Activated CD8-positive, alpha-beta T cell treated with anti-CD3 and anti-CD28 coated beads for 36 hours (primary cell): Measurements from ENCODE around the gene EYA4. TPM values are rescaled to one million over a fixed set of nuclear protein-coding genes. Genes with fewer than 3 reads are reported as not detected.

Experiments
- ATAC-seq: fragments of 200-7000 bp; cut with Tn5 transposase; one replicate; pipeline ENCODE4 v1.10.0; 2021; ENCODE audit warnings: mild to moderate bottlenecking, moderate library complexity
- CTCF ChIA-PET: fragments of 350-600 bp; sonication (Branson Sonifier 250); formaldehyde crosslinking; loops from one replicate; lab custom pipeline; 2021; ENCODE audit warnings: antibody characterized with exemption; lab: Charles Lee
- POLR2A ChIA-PET: fragments of 350-600 bp; sonication (Branson Sonifier 250); formaldehyde crosslinking; loops from one replicate; lab custom pipeline; 2021; ENCODE audit warnings: antibody characterized with exemption; lab: Charles Lee
- DNase-seq: peaks from one replicate; pipeline ENCODE4 v3.0.0-alpha.2; 2020
- H3K27ac Mint-ChIP-seq: one replicate; pipeline ENCODE4 v1.8.0; 2021; ENCODE audit warnings: mild to moderate bottlenecking, mixed read lengths
- H3K27me3 Mint-ChIP-seq: one replicate; pipeline ENCODE4 v1.8.0; 2021; ENCODE audit warnings: mixed read lengths
- H3K36me3 Mint-ChIP-seq: one replicate; pipeline ENCODE4 v1.8.0; 2021; ENCODE audit warnings: low read depth, mixed read lengths
- H3K4me1 Mint-ChIP-seq: one replicate; pipeline ENCODE4 v1.8.0; 2021; ENCODE audit warnings: low read depth, mixed read lengths
- H3K4me3 Mint-ChIP-seq: one replicate; pipeline ENCODE4 v1.8.0; 2021; ENCODE audit warnings: mild to moderate bottlenecking, moderate library complexity, mixed read lengths
- H3K9me3 Mint-ChIP-seq: one replicate; pipeline ENCODE4 v1.8.0; 2021; ENCODE audit warnings: mixed read lengths
- CTCF ChIP-seq: fragments of 200-600 bp; IDR thresholded peaks from one replicate; pipeline ENCODE4 v1.8.0; 2022; ENCODE audit warnings: antibody characterized with exemption, mild to moderate bottlenecking
- intact Hi-C: fragments of 100-400 bp; cut with micrococcal nuclease; formaldehyde crosslinking; loops from one replicate; pipeline ENCODE4 v1.10.0; 2022
- total RNA-seq, 2 experiments: library from RNA; stranded (reverse); gene quantifications; one replicate each; pipeline ENCODE4 v1.2.3, GENCODE V29; 2021

Gene EYA4
- total RNA-seq, 2 experiments from 2014 or later = not detected

DNA sequence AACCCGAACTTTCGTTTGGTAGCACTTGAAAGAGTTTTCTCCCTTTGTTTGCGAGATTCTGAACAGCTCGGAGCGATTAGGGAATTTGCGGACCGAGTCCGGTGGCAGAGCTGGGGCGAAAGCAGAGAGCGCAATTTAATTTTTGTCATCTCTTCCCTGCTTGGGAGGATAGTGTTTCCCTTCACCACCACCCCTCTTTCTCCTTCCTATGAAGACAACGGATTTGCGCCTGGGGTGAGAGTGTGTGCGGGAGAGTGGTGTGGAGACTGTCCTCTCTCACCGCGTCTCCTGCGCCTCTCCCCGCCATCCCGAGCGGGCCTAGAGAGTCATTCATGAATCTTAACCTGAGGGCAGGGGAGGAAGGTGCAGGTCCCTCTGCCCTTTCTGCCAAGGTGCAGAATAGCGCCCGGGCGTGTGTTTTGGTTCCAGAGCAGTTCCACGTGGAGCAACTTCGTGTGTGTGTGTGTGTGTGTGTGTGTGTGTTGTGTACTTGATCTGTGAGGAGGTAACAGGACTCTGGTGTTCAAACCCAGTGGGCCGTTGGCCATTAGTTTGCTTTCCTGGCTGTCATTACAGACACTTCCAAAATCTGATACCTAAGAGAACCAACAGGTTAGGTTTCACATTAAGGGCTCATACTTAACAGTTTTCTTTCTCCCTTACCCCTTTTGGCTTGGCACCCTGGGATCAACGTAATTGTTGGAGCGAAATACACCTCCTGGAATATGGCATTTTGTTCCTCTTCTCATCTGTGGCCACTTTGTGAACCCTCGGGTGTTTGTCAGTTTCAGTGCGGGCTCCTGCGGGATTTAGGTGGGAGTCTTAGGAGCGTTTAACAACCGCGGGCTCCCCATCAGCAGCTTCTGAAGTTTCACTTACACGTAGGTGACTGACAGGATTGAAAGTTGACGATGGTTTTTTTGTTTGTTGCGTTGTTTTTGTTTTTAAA, 1.8 kb downstream of the EYA4 start:
- CTCF ChIA-PET = no interaction called here
- intact Hi-C loops = no loop called here
- H3K4me3 Mint-ChIP-seq = no peak overlapping the region
- DNase-seq (no peak), ATAC-seq (no peak)
- no peak for TF ChIP-seq CTCF
- POLR2A ChIA-PET = no interaction called here
- H3K27me3 Mint-ChIP-seq = peaks cover 40% of the 10 kb centered on the region
- peaks cover 8% of the 10 kb centered on the region for H3K4me1 Mint-ChIP-seq
- no peaks in the 10 kb centered on the region for H3K9me3 Mint-ChIP-seq
- H3K36me3 Mint-ChIP-seq = no peaks in the 10 kb centered on the region
- H3K27ac Mint-ChIP-seq = no peak overlapping the region

GRCh38 chr6:133243723-133244305, 2.7 kb downstream of the EYA4 start:
- TF ChIP-seq CTCF = no peak
- intact Hi-C loops = no loop called here
- DNase-seq (no peak), ATAC-seq (no peak)
- Mint-ChIP-seq H3K36me3 (no peaks in the 10 kb centered on the region), H3K9me3 (no peaks in the 10 kb centered on the region), H3K4me3 (no peak overlapping the region), H3K4me1 (peaks cover 8% of the 10 kb centered on the region), H3K27me3 (peaks cover 40% of the 10 kb centered on the region), H3K27ac (no peak overlapping the region)
- POLR2A ChIA-PET = no interaction called here
- CTCF ChIA-PET = no interaction called here

- H3K27me3 Mint-ChIP-seq = peaks cover 39% of the 10 kb centered on the region
- H3K4me3 Mint-ChIP-seq = no peak overlapping the region
- H3K36me3 Mint-ChIP-seq = no peaks in the 10 kb centered on the region
- CTCF ChIA-PET = no interaction called here
- no peak overlapping the region for H3K27ac Mint-ChIP-seq
- DNase-seq (no peak), ATAC-seq (no peak)
- no peak for TF ChIP-seq CTCF
- H3K4me1 Mint-ChIP-seq = peaks cover 8% of the 10 kb centered on the region
- intact Hi-C loops = no loop called here
- POLR2A ChIA-PET = no interaction called here
- no peaks in the 10 kb centered on the region for H3K9me3 Mint-ChIP-seq
These were observed 3.4 kb downstream of the EYA4 start for GRCh38 chr6:133244519-133244918.

- Mint-ChIP-seq H3K4me3 (no peak overlapping the region), H3K4me1 (peaks cover 8% of the 10 kb centered on the region), H3K27ac (no peak overlapping the region), H3K36me3 (no peaks in the 10 kb centered on the region), H3K27me3 (peaks cover 38% of the 10 kb centered on the region), H3K9me3 (no peaks in the 10 kb centered on the region)
- DNase-seq (no peak), ATAC-seq (no peak)
- TF ChIP-seq CTCF = no peak
- intact Hi-C loops = no loop called here
- ChIA-PET CTCF (no interaction called here), POLR2A (no interaction called here)
These were observed 3.9 kb downstream of the EYA4 start for GRCh38 chr6:133245007-133245406.

- ChIA-PET CTCF (no interaction called here), POLR2A (no interaction called here)
- ATAC-seq = no peak
- H3K4me1 Mint-ChIP-seq = peaks cover 8% of the 10 kb centered on the region
- no peaks in the 10 kb centered on the region for H3K36me3 Mint-ChIP-seq
- no peaks in the 10 kb centered on the region for H3K9me3 Mint-ChIP-seq
- H3K27ac Mint-ChIP-seq = no peak overlapping the region
- no peak overlapping the region for H3K4me3 Mint-ChIP-seq
- H3K27me3 Mint-ChIP-seq = peaks cover 35% of the 10 kb centered on the region
- no peak for TF ChIP-seq CTCF
- no peak for DNase-seq
- intact Hi-C loops = no loop called here
These were observed 4.3 kb downstream of the EYA4 start for GRCh38 chr6:133245422-133245903.
